ENCODE measurements around the gene SLC6A12. TPM values are rescaled to one million over a fixed set of nuclear protein-coding genes. Genes with fewer than 3 reads are reported as not detected.

SLC6A12 gene
- total RNA-seq, 4 donors from 2014 or later = 0.21 to 0.60 (median 0.39) TPM; not detected in 1

GRCh38 chr12:182381-182892 is 31.5 kb downstream of the SLC6A12 start:
- no peak for DNase-seq (ENCODE audit: low spot score in 2 of 2)
- Histone ChIP-seq H3K36me3 (no peaks in the 10 kb centered on the region), H3K27me3 (no peaks in the 10 kb centered on the region), H3K4me3 (no peak overlapping the region), H3K27ac (no peak overlapping the region), H3K9me3 (no peaks in the 10 kb centered on the region), H3K4me1 (peaks cover 0 to 14% (median 0%) of the 10 kb centered on the region in 4 donors)
- WGBS, 2 donors = 27 to 48% methylated on average over 6 to 10 of the region's 10 CpGs
- no peak for TF ChIP-seq POLR2A (IDR thresholded peaks at IDR 0.05)
- no peak for TF ChIP-seq CTCF (IDR thresholded peaks at IDR 0.05)
- TF ChIP-seq EP300 (IDR thresholded peaks at IDR 0.05) = no peak

GRCh38 chr12:181921-182320 is 32.0 kb downstream of the SLC6A12 start:
- no peak for DNase-seq (ENCODE audit: low spot score in 2 of 2)
- H3K4me1 ChIP-seq = peaks cover 0 to 15% (median 0%) of the 10 kb centered on the region in 4 donors
- no peak overlapping the region for H3K4me3 ChIP-seq
- H3K36me3 ChIP-seq = no peaks in the 10 kb centered on the region
- TF ChIP-seq CTCF (IDR thresholded peaks at IDR 0.05) = no peak
- no peak for TF ChIP-seq EP300 (IDR thresholded peaks at IDR 0.05)
- no peak for TF ChIP-seq POLR2A (IDR thresholded peaks at IDR 0.05)
- H3K27me3 ChIP-seq = no peaks in the 10 kb centered on the region
- H3K27ac ChIP-seq = no peak overlapping the region
- 68 to 73% methylated on average over 11 to 15 of the region's 17 CpGs for WGBS, 2 donors
- no peaks in the 10 kb centered on the region for H3K9me3 ChIP-seq

GRCh38 chr12:180445-180844 is 33.5 kb downstream of the SLC6A12 start:
- Histone ChIP-seq H3K27me3 (no peaks in the 10 kb centered on the region), H3K27ac (peak overlapping the region in 1 of 4 donors; percentile 1), H3K36me3 (no peaks in the 10 kb centered on the region), H3K4me3 (no peak overlapping the region), H3K9me3 (no peaks in the 10 kb centered on the region), H3K4me1 (peaks cover 0 to 25% (median 0%) of the 10 kb centered on the region in 4 donors)
- TF ChIP-seq CTCF (IDR thresholded peaks at IDR 0.05) (no peak), EP300 (IDR thresholded peaks at IDR 0.05) (no peak), POLR2A (IDR thresholded peaks at IDR 0.05) (no peak)
- DNase-seq (ENCODE audit: low spot score in 2 of 2) = peak; percentile 23 to 34
- WGBS, 2 donors = 45 to 49% methylated on average over 7 to 8 of the region's 8 CpGs

GRCh38 chr12:179885-180284 is 34.1 kb downstream of the SLC6A12 start:
- H3K4me3 ChIP-seq = no peak overlapping the region
- no peak for TF ChIP-seq EP300 (IDR thresholded peaks at IDR 0.05)
- no peak for TF ChIP-seq POLR2A (IDR thresholded peaks at IDR 0.05)
- TF ChIP-seq CTCF (IDR thresholded peaks at IDR 0.05) = no peak
- DNase-seq (ENCODE audit: low spot score in 2 of 2) = no peak
- H3K4me1 ChIP-seq = peaks cover 0 to 25% (median 0%) of the 10 kb centered on the region in 4 donors
- 72 to 83% methylated on average over 5 of the region's 5 CpGs for WGBS, 2 donors
- no peaks in the 10 kb centered on the region for H3K36me3 ChIP-seq
- H3K9me3 ChIP-seq = no peaks in the 10 kb centered on the region
- H3K27ac ChIP-seq = peak overlapping the region in 2 of 4 donors; percentile 1 to 43
- no peaks in the 10 kb centered on the region for H3K27me3 ChIP-seq

DNA sequence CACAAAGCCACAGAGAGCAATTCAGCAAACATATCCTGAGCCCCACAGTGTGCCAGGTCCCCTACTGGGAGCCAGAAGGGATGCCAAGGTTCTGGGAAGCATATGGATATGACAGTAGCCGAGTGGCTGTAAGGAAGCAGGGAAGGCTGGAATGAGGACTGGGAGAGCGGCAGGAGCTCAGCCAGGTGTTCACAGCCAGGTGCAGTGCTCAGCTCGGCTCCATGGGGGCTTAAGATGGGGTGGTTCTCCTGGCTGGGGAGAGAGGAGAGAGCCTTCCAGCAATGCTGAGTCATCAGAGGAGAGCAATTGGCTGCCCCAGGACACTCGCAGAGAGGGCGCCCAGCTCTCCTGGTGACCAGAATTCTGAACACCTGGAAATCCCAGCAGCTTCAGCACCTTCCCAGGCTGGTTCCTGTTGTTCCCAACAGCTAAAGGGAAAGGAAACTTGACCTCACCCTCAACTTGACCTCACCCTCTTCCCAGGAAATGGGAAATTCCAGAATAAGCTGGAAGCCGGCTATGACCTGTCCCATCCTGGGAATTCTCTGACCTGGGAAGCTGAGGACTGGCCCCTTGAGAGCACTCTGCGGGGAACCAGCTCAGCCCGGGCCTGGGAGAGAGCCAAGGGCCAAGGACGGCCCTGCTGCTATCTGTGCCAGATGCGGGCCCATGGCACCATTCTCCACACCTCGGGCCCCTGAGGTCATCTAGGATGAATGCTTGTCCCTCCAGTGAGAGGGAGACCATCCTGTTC is 34.6 kb downstream of the SLC6A12 start:
- Histone ChIP-seq H3K9me3 (no peaks in the 10 kb centered on the region), H3K36me3 (no peaks in the 10 kb centered on the region), H3K27me3 (no peaks in the 10 kb centered on the region), H3K27ac (peak overlapping the region in 1 of 4 donors; percentile 43), H3K4me3 (no peak overlapping the region), H3K4me1 (peaks cover 0 to 27% (median 0%) of the 10 kb centered on the region in 4 donors)
- WGBS, 2 donors = 60 to 77% methylated on average over 10 to 11 of the region's 11 CpGs
- DNase-seq (ENCODE audit: low spot score in 2 of 2) = no peak
- TF ChIP-seq POLR2A (IDR thresholded peaks at IDR 0.05) (no peak), CTCF (IDR thresholded peaks at IDR 0.05) (no peak), EP300 (IDR thresholded peaks at IDR 0.05) (no peak)
